HEK293T (cell line): Measurements from ENCODE around the gene TFEC.

Source experiments
- CTCF ChIA-PET: fragments of 350-600 bp; formaldehyde crosslinking; extraction: SDS; loops from one replicate; lab custom pipeline; 2021; ENCODE audit warnings: antibody characterized with exemption, inconsistent platforms; lab: Yijun Ruan, JAX
- POLR2A ChIA-PET: fragments of 350-600 bp; formaldehyde crosslinking; extraction: SDS; loops from one replicate; lab custom pipeline; 2020; ENCODE audit warnings: antibody characterized with exemption, inconsistent platforms; lab: Yijun Ruan, JAX
- DNase-seq: peaks from one replicate; pipeline ENCODE4 v3.0.0; 2012; ENCODE audit warnings: mixed read lengths; ENCODE audit errors: extremely low spot score
- ARNT ChIP-seq: fragments of 450-650 bp; IDR thresholded peaks from 2 replicates; pipeline ENCODE4 v1.6.1; 2017; ENCODE audit warnings: mild to moderate bottlenecking
- BHLHE40 ChIP-seq: fragments of 450-650 bp; IDR thresholded peaks from 2 replicates; pipeline ENCODE4 v1.6.1; 2016; ENCODE audit warnings: mild to moderate bottlenecking, moderate library complexity, borderline replicate concordance
- CTBP1 ChIP-seq: fragments of 450-650 bp; IDR thresholded peaks from 2 replicates; pipeline ENCODE4 v1.6.1; 2016; ENCODE audit warnings: borderline replicate concordance
- ELF4 ChIP-seq: fragments of 450-650 bp; IDR thresholded peaks from 2 replicates; pipeline ENCODE4 v1.6.1; 2017; ENCODE audit warnings: antibody characterized with exemption
- FOXA1 ChIP-seq: fragments of 450-650 bp; IDR thresholded peaks from 2 replicates; pipeline ENCODE4 v1.6.1; 2016; ENCODE audit warnings: mild to moderate bottlenecking
- FOXK2 ChIP-seq: fragments of 450-650 bp; IDR thresholded peaks from 2 replicates; pipeline ENCODE4 v1.6.1; 2016; ENCODE audit warnings: mild to moderate bottlenecking
- FOXM1 ChIP-seq: fragments of 450-650 bp; IDR thresholded peaks from 2 replicates; pipeline ENCODE4 v1.6.1; 2017; ENCODE audit warnings: mild to moderate bottlenecking, borderline replicate concordance
- HDGF ChIP-seq: fragments of 450-650 bp; IDR thresholded peaks from 2 replicates; pipeline ENCODE4 v1.6.1; 2017; ENCODE audit warnings: antibody characterized with exemption, borderline replicate concordance
- L3MBTL2 ChIP-seq: fragments of 450-650 bp; conservative IDR thresholded peaks from 2 replicates; pipeline ENCODE4 v1.6.1; 2016; ENCODE audit warnings: mild to moderate bottlenecking
- LEF1 ChIP-seq: fragments of 450-650 bp; IDR thresholded peaks from 2 replicates; pipeline ENCODE4 v1.6.1; 2017; ENCODE audit warnings: mild to moderate bottlenecking, borderline replicate concordance
- NFRKB ChIP-seq: fragments of 450-650 bp; IDR thresholded peaks from 2 replicates; pipeline ENCODE4 v1.6.1; 2016; ENCODE audit warnings: mild to moderate bottlenecking, moderate library complexity
- SP1 ChIP-seq: fragments of 450-650 bp; IDR thresholded peaks from 2 replicates; pipeline ENCODE4 v1.6.1; 2017
- SUZ12 ChIP-seq: fragments of 450-650 bp; IDR thresholded peaks from 2 replicates; pipeline ENCODE4 v1.6.1; 2016; ENCODE audit warnings: mild to moderate bottlenecking
- TARDBP ChIP-seq: fragments of 450-650 bp; IDR thresholded peaks from 2 replicates; pipeline ENCODE4 v1.6.1; 2016
- ZNF384 ChIP-seq: fragments of 450-650 bp; IDR thresholded peaks from 2 replicates; pipeline ENCODE4 v1.6.1; 2016
- TF ChIP-seq, protein P1 (sequence below): fragments of 450-650 bp; IDR thresholded peaks from 2 replicates; pipeline ENCODE4 v1.6.1; 2016

TFEC gene

GRCh38 chr7:115965796-115966475, 64.6 kb downstream of the TFEC start:
- ChIA-PET CTCF (no interaction called here), POLR2A (no interaction called here)
- TF ChIP-seq L3MBTL2, result no peak
- TF ChIP-seq FOXM1, result no peak
- no peak for TF ChIP-seq FOXK2
- TF ChIP-seq ELF4, result no peak
- no peak for TF ChIP-seq ZNF384
- TF ChIP-seq NFRKB, result no peak
- no peak for DNase-seq

DNA sequence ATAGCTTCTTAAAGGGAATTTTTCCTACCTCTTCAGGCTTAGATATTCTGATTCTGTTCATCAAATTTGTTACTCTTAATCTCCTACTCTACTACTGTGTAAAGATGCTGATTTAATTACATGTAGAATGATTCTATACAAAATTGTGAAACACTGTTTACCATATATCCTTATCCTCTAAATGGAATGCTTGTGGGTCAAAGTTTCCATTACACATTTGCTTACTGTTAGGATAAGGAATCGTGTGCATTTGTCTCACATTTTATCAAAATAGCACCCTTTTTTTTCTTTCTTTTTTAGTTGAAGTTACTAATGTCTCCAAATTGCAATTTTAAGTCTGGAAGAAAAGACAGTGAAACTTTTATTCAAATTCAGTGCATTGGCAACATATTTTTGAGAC, 65.3 kb downstream of the TFEC start:
- POLR2A ChIA-PET, result no interaction called here
- CTCF ChIA-PET, result no interaction called here
- no peak for DNase-seq
- no peak for TF ChIP-seq BHLHE40
- no peak for TF ChIP-seq CTBP1
- TF ChIP-seq FOXM1, result no peak
- TF ChIP-seq TARDBP, result no peak
- no peak for TF ChIP-seq FOXA1

- TF ChIP-seq LEF1 (no peak), FOXA1 (no peak), CTBP1 (no peak)
- CTCF ChIA-PET, result no interaction called here
- POLR2A ChIA-PET, result no interaction called here
- no peak for DNase-seq
These were observed 65.8 kb downstream of the TFEC start for GRCh38 chr7:115964799-115965198.

- ChIA-PET POLR2A (no interaction called here), CTCF (no interaction called here)
- no peak for DNase-seq
- no peak for TF ChIP-seq FOXM1
- no peak for TF ChIP-seq BHLHE40
- no peak for TF ChIP-seq L3MBTL2
- no peak for TF ChIP-seq ELF4
- TF ChIP-seq, protein P1, sequence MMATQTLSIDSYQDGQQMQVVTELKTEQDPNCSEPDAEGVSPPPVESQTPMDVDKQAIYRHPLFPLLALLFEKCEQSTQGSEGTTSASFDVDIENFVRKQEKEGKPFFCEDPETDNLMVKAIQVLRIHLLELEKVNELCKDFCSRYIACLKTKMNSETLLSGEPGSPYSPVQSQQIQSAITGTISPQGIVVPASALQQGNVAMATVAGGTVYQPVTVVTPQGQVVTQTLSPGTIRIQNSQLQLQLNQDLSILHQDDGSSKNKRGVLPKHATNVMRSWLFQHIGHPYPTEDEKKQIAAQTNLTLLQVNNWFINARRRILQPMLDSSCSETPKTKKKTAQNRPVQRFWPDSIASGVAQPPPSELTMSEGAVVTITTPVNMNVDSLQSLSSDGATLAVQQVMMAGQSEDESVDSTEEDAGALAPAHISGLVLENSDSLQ, result no peak
- TF ChIP-seq ARNT, result no peak
- no peak for TF ChIP-seq CTBP1
- TF ChIP-seq ZNF384, result no peak
- TF ChIP-seq HDGF, result no peak
These were observed 68.2 kb downstream of the TFEC start for GRCh38 chr7:115962340-115962739.

DNA sequence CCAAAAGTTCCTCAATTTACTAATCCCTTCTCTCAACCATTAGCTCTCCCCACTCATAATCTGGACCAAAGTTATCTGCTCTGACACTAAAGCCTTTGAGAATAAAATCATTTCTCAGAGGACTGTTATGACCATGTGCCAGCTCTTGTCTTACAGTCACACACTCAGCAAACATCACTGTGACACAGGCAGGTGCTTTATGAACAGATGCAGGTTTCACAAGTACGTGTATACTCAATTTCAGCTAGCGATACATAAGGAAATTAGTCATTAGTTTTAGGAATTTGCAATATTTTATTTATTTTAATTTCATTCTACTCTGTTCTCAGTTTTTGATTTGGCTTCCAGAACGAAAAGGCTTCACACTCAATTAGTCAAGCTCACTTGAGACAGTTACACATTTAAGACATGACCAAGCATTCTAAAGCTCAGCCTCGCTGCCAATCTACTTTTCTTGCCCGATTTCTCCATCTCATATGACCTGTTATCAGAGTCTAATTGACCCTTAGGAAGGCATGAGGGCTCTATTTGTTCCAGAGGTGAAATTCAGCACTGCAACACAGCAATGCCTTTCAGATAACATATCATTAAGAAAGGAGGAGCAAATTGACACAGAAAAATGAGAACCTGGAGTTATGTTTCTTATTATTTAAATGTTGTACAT, 76.8 kb downstream of the TFEC start:
- no peak for DNase-seq
- TF ChIP-seq HDGF, result no peak
- no peak for TF ChIP-seq ELF4
- TF ChIP-seq NFRKB, result no peak
- ChIA-PET CTCF (no interaction called here), POLR2A (no interaction called here)

GRCh38 chr7:115952832-115953231, 77.7 kb downstream of the TFEC start:
- TF ChIP-seq LEF1 (no peak), FOXA1 (no peak), TARDBP (no peak), CTBP1 (no peak), BHLHE40 (no peak), NFRKB (no peak), FOXM1 (no peak), FOXK2 (no peak), ELF4 (no peak)
- TF ChIP-seq, protein P1, result no peak
- ChIA-PET POLR2A (no interaction called here), CTCF (no interaction called here)
- no peak for DNase-seq

- CTCF ChIA-PET, result interaction anchor here (0.5 kb wide), 1 partner anchor 29 kb away, joined by 3 read pairs; no protein-coding TSS in a partner anchor
These were observed 79.0 kb downstream of the TFEC start for GRCh38 chr7:115951547-115951946.

GRCh38 chr7:115941703-115942268, 88.8 kb downstream of the TFEC start:
- POLR2A ChIA-PET, result no interaction called here
- TF ChIP-seq FOXM1 (no peak), L3MBTL2 (no peak), SP1 (no peak), FOXA1 (no peak), ARNT (no peak), HDGF (no peak), BHLHE40 (no peak), NFRKB (no peak), LEF1 (no peak), TARDBP (no peak), ELF4 (no peak), CTBP1 (no peak), SUZ12 (no peak), ZNF384 (no peak), FOXK2 (no peak)
- TF ChIP-seq, protein P1, result no peak
- CTCF ChIA-PET, result no interaction called here
- DNase-seq, result no peak

More at GRCh38 chr7:115951547-115951946, 79.0 kb downstream of the TFEC start:
- TF ChIP-seq ZNF384, result no peak
- no peak for TF ChIP-seq ARNT
- no peak for DNase-seq
- POLR2A ChIA-PET, result no interaction called here
